T-helper 2 cell treated with Interferon-gamma antibody and Interleukin-4, amounts not matched to agents 100 ng/mL and 5 ng/mL, for 36 hours (primary cell): ENCODE data around the gene GALNTL6. TPM values are rescaled to one million over a fixed set of nuclear protein-coding genes. Genes with fewer than 3 reads are reported as not detected.
"Not testable (repeated sequence)": the region's sequence is repeated elsewhere in the genome, so short reads cannot be mapped to it uniquely, and the experiment has no call there.

Source experiments
- intact Hi-C: fragments of 100-400 bp; cut with micrococcal nuclease; formaldehyde crosslinking; loops from one replicate; pipeline ENCODE4 v1.15.1; 2023
- total RNA-seq: library from RNA; stranded (reverse); gene quantifications from 2 replicates; pipeline ENCODE4 v1.2.3, GENCODE V29; 2022

Gene GALNTL6
- total RNA-seq, 1 donor from 2014 or later, result not detected

- intact Hi-C loops, result no loop called here
These were observed 1043.8 kb downstream of the GALNTL6 start for GRCh38 chr4:172857026-172857425.

GRCh38 chr4:172858731-172859230 lies 1045.6 kb downstream of the GALNTL6 start:
- intact Hi-C loops, result no loop called here

- intact Hi-C loops, result no loop called here
These were observed 1051.9 kb downstream of the GALNTL6 start for GRCh38 chr4:172865103-172865502.

GRCh38 chr4:172865531-172866127 lies 1052.4 kb downstream of the GALNTL6 start:
- intact Hi-C loops, result no loop called here

GRCh38 chr4:172866421-172866820 lies 1053.2 kb downstream of the GALNTL6 start:
- intact Hi-C loops, result no loop called here

GRCh38 chr4:172867835-172868234 lies 1054.6 kb downstream of the GALNTL6 start:
- intact Hi-C loops, result no loop called here

GRCh38 chr4:172868271-172868670 lies 1055.1 kb downstream of the GALNTL6 start:
- intact Hi-C loops, result no loop called here

- intact Hi-C loops, result no loop called here
These were observed 1056.5 kb downstream of the GALNTL6 start for GRCh38 chr4:172869621-172870268.

GRCh38 chr4:172871381-172871780 lies 1058.2 kb downstream of the GALNTL6 start:
- intact Hi-C loops, result no loop called here

GRCh38 chr4:172874944-172875343 lies 1061.7 kb downstream of the GALNTL6 start:
- intact Hi-C loops, result no loop called here

- intact Hi-C loops, result no loop called here
These were observed 1063.2 kb downstream of the GALNTL6 start for GRCh38 chr4:172876394-172876793.

- intact Hi-C loops, result no loop called here
These were observed 1068.4 kb downstream of the GALNTL6 start for GRCh38 chr4:172881645-172882044.

GRCh38 chr4:172887358-172887757 lies 1074.2 kb downstream of the GALNTL6 start:
- intact Hi-C loops, result not testable (repeated sequence)

GRCh38 chr4:172887959-172888358 lies 1074.8 kb downstream of the GALNTL6 start:
- intact Hi-C loops, result no loop called here

- intact Hi-C loops, result no loop called here
These were observed 1079.1 kb downstream of the GALNTL6 start for GRCh38 chr4:172892300-172892699.

- intact Hi-C loops, result no loop called here
These were observed 1082.5 kb downstream of the GALNTL6 start for GRCh38 chr4:172895699-172896098.

- intact Hi-C loops, result no loop called here
These were observed 1083.8 kb downstream of the GALNTL6 start for GRCh38 chr4:172897046-172897445.

- intact Hi-C loops, result no loop called here
These were observed 1085.5 kb downstream of the GALNTL6 start for GRCh38 chr4:172898715-172899114.

GRCh38 chr4:172899861-172900260 lies 1086.7 kb downstream of the GALNTL6 start:
- intact Hi-C loops, result no loop called here

- intact Hi-C loops, result no loop called here
These were observed 1087.7 kb downstream of the GALNTL6 start for GRCh38 chr4:172900900-172901299.

GRCh38 chr4:172912468-172912867 lies 1099.3 kb downstream of the GALNTL6 start:
- intact Hi-C loops, result not testable (repeated sequence)

- intact Hi-C loops, result not testable (repeated sequence)
These were observed 1104.2 kb downstream of the GALNTL6 start for GRCh38 chr4:172917403-172917802.

- intact Hi-C loops, result no loop called here
These were observed 1106.1 kb downstream of the GALNTL6 start for GRCh38 chr4:172919269-172919668.
